HUES6 (cell line): ENCODE results near the gene HNRNPL.
"Not testable (repeated sequence)": the region's sequence is repeated elsewhere in the genome, so short reads cannot be mapped to it uniquely, and the experiment has no call there.

Experiments used
- H3K27ac ChIP-seq: 2 replicates; pipeline ENCODE4 v1.7.0; 2013; ENCODE audit warnings: low read depth, mild to moderate bottlenecking, low read length, inconsistent platforms
- H3K27me3 ChIP-seq: 2 replicates; pipeline ENCODE4 v1.6.1; 2013; ENCODE audit warnings: low read length; ENCODE audit not compliant: control insufficient read depth, insufficient read depth
- H3K36me3 ChIP-seq: 2 replicates; pipeline ENCODE4 v1.6.1; 2013; ENCODE audit warnings: low read length; ENCODE audit not compliant: control insufficient read depth, insufficient read depth
- H3K4me1 ChIP-seq: 2 replicates; pipeline ENCODE4 v1.6.1; 2013; ENCODE audit warnings: low read length; ENCODE audit not compliant: control insufficient read depth, insufficient read depth
- H3K4me3 ChIP-seq: 2 replicates; pipeline ENCODE4 v1.5.1; 2013; ENCODE audit warnings: low read depth, low read length
- H3K9ac ChIP-seq: one replicate; pipeline ENCODE4 v1.6.1; 2013; ENCODE audit warnings: mild to moderate bottlenecking, low read length
- H3K9me3 ChIP-seq: 2 replicates; pipeline ENCODE4 v1.6.1; 2013; ENCODE audit warnings: low read depth, low read length; ENCODE audit not compliant: control insufficient read depth, insufficient read depth

HNRNPL gene

DNA sequence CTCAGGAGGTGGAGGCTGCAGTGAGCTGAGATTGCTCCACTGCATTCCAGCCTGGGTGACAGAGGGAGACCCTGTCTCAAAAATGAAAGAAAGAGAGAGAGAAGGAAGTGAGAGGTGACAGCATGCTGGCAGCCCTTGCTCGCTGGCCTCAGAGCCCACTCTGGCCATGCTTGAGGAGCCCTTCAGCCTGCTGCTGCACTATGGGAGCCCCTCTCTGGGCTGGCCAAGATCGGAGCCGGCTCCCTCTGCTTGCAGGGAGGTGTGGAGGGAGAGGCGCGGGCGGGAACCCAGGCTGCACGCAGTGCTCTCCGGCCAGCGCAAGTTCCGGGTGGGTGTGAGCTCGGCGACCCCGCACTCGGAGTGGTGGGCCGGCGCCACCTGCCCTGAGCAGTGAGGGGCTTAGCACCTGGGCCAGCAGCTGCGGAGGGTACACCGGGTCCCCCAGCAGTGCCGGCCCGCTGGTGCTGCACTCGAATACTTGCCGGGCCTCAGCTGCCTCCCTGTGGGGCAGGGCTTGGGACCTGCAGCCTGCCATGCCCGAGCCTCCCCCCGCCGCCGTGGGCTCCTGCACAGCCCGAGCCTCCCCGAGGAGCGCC lies 28.5 kb downstream of the HNRNPL start:
- H3K36me3 ChIP-seq = peaks cover 35% of the 10 kb centered on the region
- not testable (repeated sequence) for H3K4me3 ChIP-seq, H3K9ac ChIP-seq, H3K9me3 ChIP-seq, H3K27ac ChIP-seq, H3K27me3 ChIP-seq
- peaks cover 22% of the 10 kb centered on the region for H3K4me1 ChIP-seq

DNA sequence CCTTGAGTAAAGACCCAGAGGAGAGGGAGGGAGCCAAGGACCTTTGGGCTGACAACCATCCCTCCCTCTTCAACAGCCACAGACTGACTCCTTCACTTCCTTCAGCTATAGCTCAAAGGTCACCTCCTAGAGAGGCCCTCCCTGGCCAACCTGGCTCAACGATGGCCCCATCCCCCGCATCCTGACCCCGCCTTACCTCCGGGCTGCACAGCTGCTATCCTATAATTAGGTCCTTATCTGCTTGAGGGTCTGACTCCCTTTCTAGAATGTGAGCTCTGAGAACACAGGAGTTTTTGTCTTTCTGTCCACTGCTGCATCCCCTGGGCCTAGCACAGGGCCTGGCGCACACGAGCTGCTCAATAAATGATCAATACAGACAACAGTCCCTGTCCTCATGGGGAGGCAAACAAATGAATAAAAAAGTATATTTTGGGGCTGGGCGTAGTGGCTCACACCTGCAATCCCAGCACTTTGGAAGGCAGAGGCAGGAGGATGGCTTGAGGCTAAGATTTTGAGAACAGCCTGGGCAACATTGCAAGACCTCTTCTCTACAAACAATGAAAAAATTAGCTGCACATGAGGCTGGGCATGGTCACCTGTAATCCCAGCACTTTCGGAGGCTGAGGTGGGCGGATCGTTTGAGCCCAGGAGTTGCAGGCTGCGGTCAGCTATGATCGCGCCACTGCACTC lies 30.4 kb downstream of the HNRNPL start:
- Histone ChIP-seq H3K9ac (no peak overlapping the region), H3K27ac (no peak overlapping the region), H3K36me3 (peaks cover 50% of the 10 kb centered on the region), H3K4me3 (no peak overlapping the region), H3K9me3 (peaks cover 7% of the 10 kb centered on the region; the same call in 1 of the 2 replicates), H3K4me1 (peaks cover 14% of the 10 kb centered on the region), H3K27me3 (no peaks in the 10 kb centered on the region)

DNA sequence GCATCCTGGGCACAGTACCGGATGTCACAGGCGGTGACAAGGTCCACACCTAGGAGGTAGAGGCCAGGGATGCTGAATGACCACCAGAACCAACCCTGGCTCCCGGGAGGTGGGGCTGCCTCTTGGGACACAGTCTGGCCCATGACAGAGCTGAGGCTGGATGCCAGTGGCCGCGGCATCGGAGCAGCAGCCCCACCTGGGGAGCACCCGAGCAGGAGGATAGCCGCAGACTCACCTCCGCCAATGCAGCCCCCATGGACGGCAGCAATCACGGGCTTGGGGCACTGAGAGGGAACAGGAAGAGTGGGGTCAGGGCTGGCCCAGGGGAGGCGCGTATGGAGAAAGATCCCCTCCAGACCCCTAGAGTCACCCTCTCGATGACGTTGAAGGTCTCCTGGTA lies 32.7 kb downstream of the HNRNPL start:
- no peaks in the 10 kb centered on the region for H3K27me3 ChIP-seq
- H3K9ac ChIP-seq = no peak overlapping the region
- no peak overlapping the region for H3K27ac ChIP-seq
- H3K4me1 ChIP-seq = peaks cover 7% of the 10 kb centered on the region; the same call in 1 of the 2 replicates
- H3K36me3 ChIP-seq = peaks cover 45% of the 10 kb centered on the region
- 0 out of 2 replicates have a peak, but pooled peaks cover 4% of the 10 kb centered on the region for H3K9me3 ChIP-seq
- no peak overlapping the region for H3K4me3 ChIP-seq

DNA sequence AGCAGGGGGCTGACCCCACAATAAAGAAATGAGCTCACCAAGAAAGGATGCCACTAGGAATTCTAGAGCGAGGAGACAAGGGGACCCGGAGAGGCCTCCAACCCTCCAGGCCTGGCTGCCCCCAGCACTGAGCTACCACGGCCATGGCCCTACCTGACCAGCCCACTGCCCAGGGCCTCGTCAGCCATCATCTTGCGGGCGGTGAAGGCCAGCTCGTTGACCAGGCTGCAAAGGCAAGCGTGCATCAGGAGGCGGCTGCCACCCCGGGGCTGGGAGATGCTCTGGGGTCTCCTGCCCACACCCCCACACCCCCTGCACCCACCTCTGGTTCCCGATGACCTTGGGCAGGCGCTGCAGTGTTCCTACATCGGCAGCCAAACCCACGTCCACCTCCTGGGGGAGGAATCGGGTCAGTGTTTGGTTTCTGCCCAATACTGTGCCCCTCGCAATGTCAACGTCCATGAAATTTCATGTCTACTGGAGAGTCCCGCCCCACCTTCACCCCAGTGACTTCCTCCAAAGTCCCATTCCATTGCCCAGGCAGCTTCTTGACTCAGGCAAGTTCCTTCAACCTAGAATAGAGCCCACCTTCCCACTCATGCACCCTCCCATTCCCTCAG lies 33.5 kb downstream of the HNRNPL start:
- peaks cover 42% of the 10 kb centered on the region for H3K36me3 ChIP-seq

DNA sequence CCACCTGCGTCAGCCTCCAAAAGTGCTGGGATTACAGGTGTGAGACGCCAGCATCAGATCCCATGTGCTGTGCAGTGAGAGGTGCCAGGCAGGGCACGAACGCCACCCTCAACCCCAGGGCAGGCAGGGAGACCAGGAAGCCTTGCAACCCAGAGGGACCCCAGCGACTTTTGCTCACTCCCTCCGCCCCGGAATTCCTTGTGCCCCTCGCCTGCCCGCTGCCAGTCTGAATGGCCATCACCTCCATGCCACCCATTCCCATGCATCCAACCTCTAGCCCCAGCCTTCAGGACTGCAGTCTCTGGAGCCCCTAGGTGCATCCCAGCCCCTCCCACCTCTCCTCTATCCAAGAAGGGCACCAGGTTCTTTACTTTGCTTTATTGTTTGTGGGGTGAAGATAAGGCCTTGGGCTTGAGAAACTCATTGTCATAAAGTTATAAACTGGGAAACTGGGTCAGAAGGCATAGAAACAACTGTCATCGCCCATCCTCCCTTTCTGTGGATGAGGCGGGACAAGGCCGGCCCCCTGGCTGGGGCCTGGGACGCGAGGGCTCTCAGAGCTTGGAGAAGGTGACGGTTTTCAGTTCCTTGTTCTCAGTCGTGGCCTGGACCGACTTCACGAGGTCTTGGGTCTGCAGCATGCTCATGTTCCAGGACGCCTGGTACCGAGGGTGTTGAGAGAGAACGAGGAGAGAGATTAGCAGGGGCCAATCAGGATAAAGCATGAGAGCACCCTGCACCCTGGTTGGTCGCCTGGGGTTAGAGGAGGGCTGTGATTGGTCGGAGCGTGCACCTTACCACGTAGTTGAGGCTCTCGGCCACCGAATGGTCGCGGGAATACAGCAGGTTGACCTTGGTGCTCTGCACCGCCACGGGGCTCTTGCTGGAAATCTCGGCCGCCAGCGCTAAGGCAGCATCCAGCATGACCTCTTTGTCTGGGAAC lies 34.5 kb downstream of the HNRNPL start:
- H3K36me3 ChIP-seq = peaks cover 38% of the 10 kb centered on the region
- H3K27ac ChIP-seq = no peak overlapping the region
- H3K9ac ChIP-seq = no peak overlapping the region
- peaks cover 7% of the 10 kb centered on the region; the same call in 1 of the 2 replicates for H3K4me1 ChIP-seq
- no peaks in the 10 kb centered on the region for H3K27me3 ChIP-seq
- H3K4me3 ChIP-seq = no peak overlapping the region
- H3K9me3 ChIP-seq = no peaks in the 10 kb centered on the region

More for the DNA sequence above, 33.5 kb downstream of the HNRNPL start:
- Histone ChIP-seq H3K27ac (no peak overlapping the region), H3K9me3 (0 out of 2 replicates have a peak, but pooled peaks cover 1% of the 10 kb centered on the region), H3K27me3 (no peaks in the 10 kb centered on the region), H3K4me3 (no peak overlapping the region), H3K4me1 (peaks cover 7% of the 10 kb centered on the region; the same call in 1 of the 2 replicates), H3K9ac (no peak overlapping the region)

DNA sequence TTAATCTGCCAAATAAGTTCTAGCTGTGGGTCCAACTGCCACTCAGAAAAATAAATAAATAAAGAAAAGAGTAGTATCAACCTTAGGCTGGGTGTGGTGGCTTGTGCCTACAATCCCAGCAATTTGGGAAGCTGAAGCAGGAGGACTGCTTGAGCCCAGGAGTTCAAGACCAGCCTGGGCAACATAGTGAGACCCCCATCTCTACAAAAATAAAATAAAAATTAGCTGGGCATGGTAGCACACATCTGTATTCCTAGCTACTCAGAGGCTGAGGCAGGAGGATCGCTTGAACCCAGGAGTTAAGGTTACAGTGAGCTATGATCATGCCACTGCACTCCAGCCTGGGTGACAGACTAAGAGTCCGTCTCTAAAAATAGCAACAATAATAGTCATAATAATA lies 35.9 kb downstream of the HNRNPL start:
- H3K4me3 ChIP-seq, H3K9me3 ChIP-seq, H3K27me3 ChIP-seq, H3K4me1 ChIP-seq, H3K9ac ChIP-seq, H3K27ac ChIP-seq: not testable (repeated sequence)
- peaks cover 35% of the 10 kb centered on the region for H3K36me3 ChIP-seq

- Histone ChIP-seq H3K9me3 (no peaks in the 10 kb centered on the region), H3K27me3 (no peaks in the 10 kb centered on the region), H3K9ac (no peak overlapping the region), H3K4me3 (no peak overlapping the region), H3K4me1 (no peaks in the 10 kb centered on the region), H3K27ac (no peak overlapping the region), H3K36me3 (peaks cover 35% of the 10 kb centered on the region)
These were observed 36.5 kb downstream of the HNRNPL start for GRCh38 chr19:38813323-38813722.

GRCh38 chr19:38812841-38813320 lies 36.9 kb downstream of the HNRNPL start, which contains the start of gene LGALS4:
LGALS4 (minus strand) TSS chr19:38812945; CDS start chr19:38812886, 59 bp downstream.
- no peak within 1 kb of the TSS for H3K9ac ChIP-seq
- H3K4me1 ChIP-seq = no peaks in the 10 kb centered on the region
- H3K4me3 ChIP-seq = no peak within 1 kb of the TSS
- H3K27me3 ChIP-seq = no peaks in the 10 kb centered on the region
- no peaks in the 10 kb centered on the region for H3K9me3 ChIP-seq
- H3K36me3 ChIP-seq = peaks cover 31% of the 10 kb centered on the region
- H3K27ac ChIP-seq = no peak within 1 kb of the TSS

DNA sequence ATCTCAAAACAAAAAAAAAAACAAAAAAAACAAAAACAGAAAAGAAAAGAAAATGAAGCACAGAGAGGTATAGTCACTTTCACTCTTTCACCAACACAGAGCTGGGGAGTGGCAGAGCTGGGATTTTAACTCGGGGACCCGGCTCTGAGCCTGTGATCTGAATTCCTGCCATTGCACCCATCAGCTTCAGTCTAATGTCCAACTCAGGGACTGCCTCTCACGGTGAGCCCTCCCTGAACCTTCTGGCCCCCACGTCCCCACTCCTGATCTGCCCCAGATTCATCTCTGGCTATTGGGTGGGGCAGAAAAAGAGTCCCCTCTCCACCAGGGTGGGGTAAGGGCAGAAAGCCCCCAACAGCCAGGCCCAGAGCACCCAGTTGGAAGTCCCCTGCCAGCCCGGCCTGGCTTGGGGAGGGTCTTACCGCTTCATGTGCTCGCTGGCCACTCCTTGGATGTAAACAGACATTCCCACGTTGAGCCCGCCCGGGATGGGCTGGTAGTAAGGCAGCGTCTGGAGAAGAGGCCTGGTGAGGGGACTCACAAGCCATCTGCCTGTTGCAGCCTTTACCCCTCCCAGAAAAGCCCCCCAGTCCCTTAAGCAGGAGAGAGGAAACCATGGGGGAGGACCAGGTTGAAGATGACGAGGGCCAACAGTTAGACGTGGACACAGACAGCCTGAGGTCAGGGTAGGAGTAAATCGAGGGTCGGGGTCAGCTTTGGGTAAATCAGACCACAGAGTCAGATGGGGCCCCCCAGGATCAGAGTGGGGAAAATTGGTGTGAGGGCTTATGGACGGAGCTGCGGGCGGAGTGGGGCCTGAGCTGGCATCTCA lies 37.6 kb downstream of the HNRNPL start:
- Histone ChIP-seq H3K4me1 (no peaks in the 10 kb centered on the region), H3K27me3 (no peaks in the 10 kb centered on the region), H3K9me3 (peaks cover under 1% of the 10 kb centered on the region; the same call in 1 of the 2 replicates), H3K4me3 (no peak overlapping the region), H3K9ac (no peak overlapping the region), H3K27ac (no peak overlapping the region), H3K36me3 (peaks cover 25% of the 10 kb centered on the region)
